IMR-90 (cell line): Measurements from ENCODE around the gene DCST2. TPM values are rescaled to one million over a fixed set of nuclear protein-coding genes. Genes with fewer than 3 reads are reported as not detected.

Experiments used
- ATAC-seq: fragments of 200-7000 bp; cut with Tn5 transposase; 2 replicates; pipeline ENCODE4 v1.9.1; 2020; ENCODE audit warnings: low read depth, mild to moderate bottlenecking, moderate library complexity
- BruUV-seq: library from RNA; stranded (reverse); fragments of 400-500 nt; replicated peaks from 2 replicates; lab custom pipeline; 2021; lab: Mats Ljungman, UMichigan
- CTCF ChIA-PET: fragments of 300-600 bp; formaldehyde crosslinking; extraction: SDS; loops from one replicate; lab custom pipeline; 2021; ENCODE audit warnings: antibody characterized with exemption; lab: Yijun Ruan, JAX
- POLR2A ChIA-PET: fragments of 300-600 bp; sonication (Branson Sonifier 250); formaldehyde crosslinking; loops from one replicate; lab custom pipeline; 2022; ENCODE audit warnings: antibody characterized with exemption; ENCODE audit not compliant: unreplicated experiment; lab: Charles Lee
- DNase-seq: peaks from one replicate; pipeline ENCODE4 v3.0.0; 2013
- H2AFZ ChIP-seq: replicated peaks from 2 replicates; pipeline ENCODE3; 2013; ENCODE audit warnings: low read length, mild to moderate bottlenecking; ENCODE audit not compliant: poor library complexity
- H2AK5ac ChIP-seq: 2 replicates; pipeline ENCODE4 v1.6.1; 2013; ENCODE audit warnings: low read depth, low read length, inconsistent platforms
- H2AK9ac ChIP-seq: replicated peaks from 2 replicates; pipeline ENCODE3; 2013; ENCODE audit warnings: mild to moderate bottlenecking, low read depth, low read length, moderate library complexity; ENCODE audit not compliant: poor library complexity
- H2BK120ac ChIP-seq: 2 replicates; pipeline ENCODE4 v1.6.1; 2013; ENCODE audit warnings: low read depth, low read length, inconsistent platforms
- H2BK15ac ChIP-seq: 3 replicates; pipeline ENCODE4 v1.6.1; 2013; ENCODE audit warnings: low read depth, low read length, inconsistent platforms
- H2BK20ac ChIP-seq: 2 replicates; pipeline ENCODE4 v1.6.1; 2013; ENCODE audit warnings: low read depth, mild to moderate bottlenecking, inconsistent platforms, low read length, moderate library complexity
- H2BK5ac ChIP-seq: 2 replicates; pipeline ENCODE4 v1.6.1; 2013; ENCODE audit warnings: mild to moderate bottlenecking, low read depth, low read length, inconsistent platforms; ENCODE audit not compliant: poor library complexity, severe bottlenecking
- H3K14ac ChIP-seq: replicated peaks from 2 replicates; pipeline ENCODE4 v1.6.1; 2013; ENCODE audit warnings: low read depth, low read length, inconsistent platforms
- H3K18ac ChIP-seq: 2 replicates; pipeline ENCODE4 v1.6.1; 2013; ENCODE audit warnings: low read depth, low read length, control low read depth
- H3K23ac ChIP-seq: 2 replicates; pipeline ENCODE4 v1.6.1; 2013; ENCODE audit warnings: low read depth, low read length, inconsistent platforms
- H3K27ac ChIP-seq: 2 replicates; pipeline ENCODE4 v1.5.1; 2013; ENCODE audit warnings: mild to moderate bottlenecking, control low read depth, low read length; ENCODE audit not compliant: insufficient read depth
- H3K27me3 ChIP-seq: 2 replicates; pipeline ENCODE4 v1.6.1; 2013; ENCODE audit warnings: low read length; ENCODE audit not compliant: control insufficient read depth, insufficient read depth
- H3K36me3 ChIP-seq: 2 replicates; pipeline ENCODE4 v1.6.1; 2013; ENCODE audit warnings: low read length, mixed read lengths; ENCODE audit not compliant: control insufficient read depth, insufficient read depth
- H3K4ac ChIP-seq: 2 replicates; pipeline ENCODE4 v1.6.1; 2013; ENCODE audit warnings: low read depth, low read length, inconsistent platforms
- H3K4me1 ChIP-seq: 2 replicates; pipeline ENCODE4 v1.6.1; 2013; ENCODE audit warnings: low read length, mixed read lengths; ENCODE audit not compliant: control insufficient read depth, insufficient read depth
- H3K4me2 ChIP-seq: 2 replicates; pipeline ENCODE4 v1.6.1; 2013; ENCODE audit warnings: low read depth, mild to moderate bottlenecking, control low read depth, low read length, moderate library complexity
- H3K4me3 ChIP-seq: 2 replicates; pipeline ENCODE4 v1.5.1; 2013; ENCODE audit warnings: low read depth, mild to moderate bottlenecking, control low read depth, low read length, moderate library complexity; ENCODE audit not compliant: insufficient read depth
- H3K56ac ChIP-seq: 2 replicates; pipeline ENCODE4 v1.6.1; 2013; ENCODE audit warnings: low read length, inconsistent platforms; ENCODE audit not compliant: insufficient read depth; ENCODE audit errors: extremely low read depth
- H3K79me1 ChIP-seq, 2 experiments: 2 replicates each; pipeline ENCODE4 v1.6.1; 2013; ENCODE audit warnings: low read length in 2 of 2, inconsistent platforms in 1 of 2, low read depth in 1 of 2
- H3K9ac ChIP-seq: 2 replicates; pipeline ENCODE4 v1.6.1; 2013; ENCODE audit warnings: low read depth, low read length, control low read depth
- H3K9me1 ChIP-seq: 2 replicates; pipeline ENCODE4 v1.6.1; 2013; ENCODE audit warnings: low read length, inconsistent platforms; ENCODE audit not compliant: insufficient read depth
- H3K9me3 ChIP-seq: 2 replicates; pipeline ENCODE4 v1.6.1; 2013; ENCODE audit warnings: low read length; ENCODE audit not compliant: control insufficient read depth, insufficient read depth
- H4K20me1 ChIP-seq: 2 replicates; pipeline ENCODE4 v1.6.1; 2013; ENCODE audit warnings: low read length, inconsistent platforms; ENCODE audit not compliant: insufficient read depth
- H4K5ac ChIP-seq: 2 replicates; pipeline ENCODE4 v1.6.1; 2013; ENCODE audit warnings: mild to moderate bottlenecking, low read depth, low read length, control low read depth
- H4K8ac ChIP-seq, 2 experiments: 2 replicates each; pipeline ENCODE4 v1.6.1; 2013; ENCODE audit warnings: low read depth in 2 of 2, low read length in 2 of 2, control low read depth in 1 of 2, inconsistent platforms in 1 of 2
- H4K91ac ChIP-seq: 2 replicates; pipeline ENCODE4 v1.6.1; 2013; ENCODE audit warnings: low read depth, low read length, inconsistent platforms; ENCODE audit not compliant: insufficient read depth
- MAZ ChIP-seq: IDR thresholded peaks from 2 replicates; pipeline ENCODE4 v1.6.1; 2012; ENCODE audit warnings: low read depth, mild to moderate bottlenecking, low read length, improper control_type of control experiment, moderate library complexity, borderline replicate concordance
- WGBS, 2 experiments: methylation state at CpG; one replicate each; pipeline versions ENCODE4 v1.1.5 to v1.1.7; 2013; ENCODE audit warnings: missing lambda C conversion rate in 2 of 2; ENCODE audit not compliant: insufficient read length in 1 of 2; ENCODE audit errors: extremely low coverage in 2 of 2; 5-methylcytosine and 5-hydroxymethylcytosine counted together
- dilution Hi-C: fragments of 300-500 bp; cut with HindIII; formaldehyde crosslinking; loops from one replicate; pipeline ENCODE4 v1.14.3; 2018; ENCODE audit warnings: low sequenced_read_pairs; ENCODE audit not compliant: unreplicated experiment
- in situ Hi-C: fragments of 300-500 bp; cut with MboI; formaldehyde crosslinking; loops from 3 replicates; pipeline ENCODE4 v1.14.3; 2019; ENCODE audit warnings: low sequenced_read_pairs, inconsistent platforms, mixed read lengths
- intact Hi-C: fragments of 100-400 bp; cut with micrococcal nuclease; formaldehyde crosslinking; loops from 2 replicates; pipeline ENCODE4 v1.10.0; 2022
- polyA plus RNA-seq, 3 experiments: library from polyadenylated mRNA; depleted of rRNA; stranded (reverse); fragments of >200 nt; gene quantifications; 2 replicates each; pipeline ENCODE4 v1.2.3, GENCODE V29; 2012; ENCODE audit warnings: low replicate concordance in 1 of 3
- total RNA-seq: library from RNA; depleted of rRNA; stranded (reverse); fragments of >200 nt; gene quantifications from 2 replicates; pipeline ENCODE4 v1.2.3, GENCODE V29; 2012
- TF ChIP-seq, protein P1 (sequence below): conservative IDR thresholded peaks from 2 replicates; pipeline ENCODE4 v1.5.1; 2012; ENCODE audit warnings: mild to moderate bottlenecking, low read depth, low read length, improper control_type of control experiment

The DCST2 gene
- total and polyA plus RNA-seq, 2 of the 4 experiments (the other 2 are of a cell fraction) = 0.14 TPM; not detected in 1

DNA sequence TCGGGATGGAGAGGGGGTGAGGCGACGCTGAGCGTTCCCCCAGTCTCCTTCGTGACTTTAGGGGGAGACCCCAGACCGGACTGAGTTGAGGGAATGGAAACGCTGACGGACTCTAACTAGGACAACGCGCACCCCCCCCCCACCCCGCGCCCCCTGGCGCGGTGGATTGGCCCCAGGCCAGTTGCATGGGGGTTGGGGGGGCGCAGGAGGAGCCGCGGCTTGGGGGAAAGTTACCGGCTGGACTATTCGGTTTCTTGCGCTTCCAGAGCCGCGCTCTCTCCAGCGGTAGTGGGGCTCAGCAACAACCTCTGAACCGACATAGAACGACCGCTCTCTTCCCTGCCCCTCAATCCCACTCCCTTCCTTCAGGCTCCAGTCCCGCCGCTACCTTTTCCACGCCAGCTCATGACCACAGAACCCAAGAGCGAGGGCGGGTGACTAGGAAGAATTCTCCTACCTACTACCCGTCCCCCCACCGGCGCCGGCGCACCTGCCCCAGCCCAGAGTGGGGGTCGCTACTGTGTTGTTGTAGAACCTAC, 30.3 kb downstream of the DCST2 start:
- Histone ChIP-seq H3K4ac (peak overlapping the region; percentile 99), H3K4me2 (peak overlapping the region; percentile 97), H4K91ac (peak overlapping the region; percentile 98), H2AK5ac (peak overlapping the region; percentile 99), H3K23ac (peak overlapping the region; percentile 99), H3K18ac (peak overlapping the region; percentile 88), H2BK15ac (peak overlapping the region; percentile 89; the same call in 2 of the 3 replicates), H3K27ac (peak overlapping the region; percentile 96), H3K4me1 (peaks cover 21% of the 10 kb centered on the region), H2AFZ (peak overlapping the region; percentile 93), H2BK5ac (peak overlapping the region; percentile 91), H3K79me1 (peaks cover 14 to 67% of the 10 kb centered on the region in 2 experiments), H2BK120ac (peak overlapping the region; percentile 70), H3K9me1 (peaks cover 12% of the 10 kb centered on the region), H3K9ac (peak overlapping the region; percentile 95), H3K27me3 (no peaks in the 10 kb centered on the region), H4K20me1 (no peaks in the 10 kb centered on the region), H3K4me3 (peak overlapping the region; percentile 98), H2BK20ac (peak overlapping the region; percentile 65; the same call in 1 of the 2 replicates), H3K56ac (peak overlapping the region; percentile 93), H3K9me3 (no peaks in the 10 kb centered on the region), H3K14ac (peak overlapping the region; percentile 100), H3K36me3 (no peaks in the 10 kb centered on the region; the same call in none of the 2 replicates), H2AK9ac (peak overlapping the region; percentile 98), H4K5ac (peak overlapping the region; percentile 92), H4K8ac (peak overlapping the region; percentile 92 to 98; a peak in 3 of 4 replicates)
- intact Hi-C loops (loop anchor here (5.0 kb wide), 1 partner anchor 49 kb away; the partner anchor contains the start of gene ADAM15), dilution Hi-C loops (no loop called here), in situ Hi-C loops (no loop called here)
- BruUV-seq = no TSS peak
- no peak for ATAC-seq
- CTCF ChIA-PET = interaction anchor here (0.6 to 1.6 kb wide), 2 partner anchors 14 to 16 kb away, joined by 3 to 7 read pairs; no protein-coding TSS in a partner anchor
- no peak for DNase-seq
- no CpG with 5 or more reads among the region's 37 CpGs for whole genome bisulfite sequencing, 2 experiments
- POLR2A ChIA-PET = no interaction called here
- peak; percentile 54; the same call in 1 of the 2 replicates for TF ChIP-seq MAZ
- TF ChIP-seq, protein P1, sequence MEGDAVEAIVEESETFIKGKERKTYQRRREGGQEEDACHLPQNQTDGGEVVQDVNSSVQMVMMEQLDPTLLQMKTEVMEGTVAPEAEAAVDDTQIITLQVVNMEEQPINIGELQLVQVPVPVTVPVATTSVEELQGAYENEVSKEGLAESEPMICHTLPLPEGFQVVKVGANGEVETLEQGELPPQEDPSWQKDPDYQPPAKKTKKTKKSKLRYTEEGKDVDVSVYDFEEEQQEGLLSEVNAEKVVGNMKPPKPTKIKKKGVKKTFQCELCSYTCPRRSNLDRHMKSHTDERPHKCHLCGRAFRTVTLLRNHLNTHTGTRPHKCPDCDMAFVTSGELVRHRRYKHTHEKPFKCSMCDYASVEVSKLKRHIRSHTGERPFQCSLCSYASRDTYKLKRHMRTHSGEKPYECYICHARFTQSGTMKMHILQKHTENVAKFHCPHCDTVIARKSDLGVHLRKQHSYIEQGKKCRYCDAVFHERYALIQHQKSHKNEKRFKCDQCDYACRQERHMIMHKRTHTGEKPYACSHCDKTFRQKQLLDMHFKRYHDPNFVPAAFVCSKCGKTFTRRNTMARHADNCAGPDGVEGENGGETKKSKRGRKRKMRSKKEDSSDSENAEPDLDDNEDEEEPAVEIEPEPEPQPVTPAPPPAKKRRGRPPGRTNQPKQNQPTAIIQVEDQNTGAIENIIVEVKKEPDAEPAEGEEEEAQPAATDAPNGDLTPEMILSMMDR = no peak
